NCI-H446 (cell line): ENCODE results near the gene NSF.
"Not testable (repeated sequence)": the region's sequence is repeated elsewhere in the genome, so short reads cannot be mapped to it uniquely, and the experiment has no call there.

ENCODE experiments used
- DNase-seq, 2 experiments: peaks; one replicate each; lab custom pipeline; 2025; lab: John Stamatoyannopoulos, UW

NSF gene

DNA sequence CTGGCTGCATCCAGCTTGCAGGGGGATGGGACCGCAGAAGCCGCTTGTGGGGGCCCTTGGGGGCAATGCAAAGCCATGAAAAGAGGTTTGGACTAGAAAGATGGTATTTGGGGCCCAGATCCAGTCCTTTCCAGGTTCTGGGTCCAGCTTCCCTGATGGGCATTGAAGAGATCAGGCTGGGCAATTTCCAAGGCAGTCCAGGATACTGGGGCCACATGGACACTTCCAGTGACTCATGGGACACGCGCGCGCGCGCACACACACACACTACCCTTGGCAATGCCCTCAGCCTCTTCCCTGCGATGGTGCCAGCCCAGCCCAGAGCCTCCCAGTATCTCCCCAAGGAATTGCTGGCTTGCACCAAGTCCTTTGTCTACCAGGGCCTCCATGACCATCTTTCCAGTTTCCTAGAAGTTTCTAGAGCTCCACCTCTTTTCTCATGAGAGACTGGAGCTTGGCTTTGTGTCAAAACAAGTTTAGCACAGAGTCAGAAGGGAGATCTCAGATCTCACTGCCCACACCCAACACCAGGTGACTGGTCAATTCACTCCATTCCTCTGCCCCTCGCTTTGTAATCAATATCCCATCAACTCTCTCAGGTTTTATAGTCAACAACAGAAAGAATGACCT, 183.8 kb downstream of the NSF start:
- DNase-seq = peak in 1 of 2 experiments; percentile 9

GRCh38 chr17:46776298-46777005, 186.0 kb downstream of the NSF start:
- no peak for DNase-seq

DNA sequence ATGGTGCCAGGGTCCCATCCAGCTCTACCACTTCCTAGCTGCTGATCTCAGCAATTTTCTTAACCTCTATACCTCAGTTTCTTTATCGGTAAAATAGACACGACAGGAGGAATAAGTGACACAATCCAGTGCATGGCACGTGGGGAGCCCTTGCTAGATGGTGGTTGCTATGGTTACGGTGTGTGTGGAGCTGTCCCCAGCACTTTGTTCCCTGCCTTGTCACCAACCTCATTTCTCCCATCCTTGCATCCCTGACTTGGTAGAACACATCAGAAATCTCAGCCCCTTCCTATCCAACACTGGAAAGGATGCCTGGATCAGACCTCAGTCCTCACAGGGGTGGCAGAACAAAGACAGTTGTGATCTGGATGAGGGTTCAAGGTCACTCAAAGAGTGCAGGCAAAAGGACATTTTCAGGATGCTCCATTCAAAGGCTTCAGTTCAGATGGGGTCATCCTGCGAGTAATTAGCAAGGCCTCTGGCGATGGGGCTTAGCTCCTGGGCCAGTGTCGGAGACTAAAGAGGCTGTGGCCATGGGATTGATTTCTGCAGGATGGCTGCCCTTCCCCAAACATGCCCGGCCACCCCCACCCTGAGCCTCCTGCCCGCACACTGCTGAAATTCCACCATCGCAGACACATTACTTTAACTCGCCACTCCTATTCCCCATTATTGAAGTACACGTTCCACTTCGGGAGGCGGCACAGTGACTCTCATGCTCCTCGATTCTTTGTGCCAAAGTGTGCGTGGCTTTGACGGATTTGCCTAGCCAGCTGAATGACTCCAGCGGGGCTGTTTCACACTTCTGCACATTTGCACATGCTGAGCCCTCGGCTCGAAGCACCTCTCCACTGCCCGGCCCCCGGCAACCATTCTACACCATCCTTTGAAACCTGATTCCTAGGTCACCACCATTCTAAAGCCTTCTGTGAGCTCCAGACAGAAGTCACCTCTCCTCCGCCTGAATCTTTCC, 187.8 kb downstream of the NSF start:
- DNase-seq = no peak

- DNase-seq = no peak
Measured at GRCh38 chr17:46780003-46780373, 189.5 kb downstream of the NSF start.

GRCh38 chr17:46782250-46782953, 191.9 kb downstream of the NSF start:
- no peak for DNase-seq

GRCh38 chr17:46783031-46783593, 192.6 kb downstream of the NSF start:
- DNase-seq = no peak

GRCh38 chr17:46785696-46786095, 195.2 kb downstream of the NSF start:
- no peak for DNase-seq

GRCh38 chr17:46787478-46787877, 197.0 kb downstream of the NSF start:
- no peak for DNase-seq

DNA sequence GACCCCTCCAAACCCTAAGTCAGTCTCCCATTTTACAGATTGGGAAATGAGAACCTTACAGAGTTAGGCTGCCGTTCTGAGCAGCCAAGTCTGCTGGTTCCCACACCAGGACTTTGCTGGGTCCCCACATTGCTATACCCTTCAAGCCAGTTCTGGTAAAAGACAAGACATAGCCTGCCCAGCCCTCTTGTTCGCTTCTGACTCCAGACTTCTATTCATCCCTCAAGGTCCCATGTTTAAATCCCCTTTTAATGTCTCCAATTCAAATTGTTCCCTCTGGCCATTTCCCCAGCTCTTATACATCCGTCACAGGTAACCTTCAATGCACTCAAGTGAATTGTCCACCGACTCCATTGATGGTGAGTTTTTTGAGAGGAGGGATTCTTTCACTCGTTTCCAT, 197.8 kb downstream of the NSF start:
- DNase-seq = no peak

GRCh38 chr17:46788796-46789195, 198.3 kb downstream of the NSF start:
- DNase-seq = no peak

DNA sequence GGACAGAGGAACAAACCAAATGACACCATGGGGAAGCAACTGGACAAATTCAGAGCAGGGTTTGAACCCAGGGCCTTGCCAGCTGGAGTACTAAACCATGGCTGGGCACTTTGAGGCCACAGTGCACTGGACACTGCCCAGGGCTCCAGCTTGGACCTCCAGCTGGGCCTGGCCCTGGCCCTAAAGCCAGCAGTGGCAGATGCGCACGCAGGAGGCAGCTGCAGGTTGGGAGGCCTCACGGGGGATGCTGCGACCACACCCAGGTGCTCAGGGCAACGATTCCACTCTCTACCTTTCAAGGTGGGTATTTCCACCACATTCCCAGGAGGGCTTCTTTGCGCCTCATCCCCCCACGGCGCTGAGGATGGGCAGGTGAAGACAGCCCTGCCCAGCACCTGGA, 199.1 kb downstream of the NSF start:
- no peak for DNase-seq

DNA sequence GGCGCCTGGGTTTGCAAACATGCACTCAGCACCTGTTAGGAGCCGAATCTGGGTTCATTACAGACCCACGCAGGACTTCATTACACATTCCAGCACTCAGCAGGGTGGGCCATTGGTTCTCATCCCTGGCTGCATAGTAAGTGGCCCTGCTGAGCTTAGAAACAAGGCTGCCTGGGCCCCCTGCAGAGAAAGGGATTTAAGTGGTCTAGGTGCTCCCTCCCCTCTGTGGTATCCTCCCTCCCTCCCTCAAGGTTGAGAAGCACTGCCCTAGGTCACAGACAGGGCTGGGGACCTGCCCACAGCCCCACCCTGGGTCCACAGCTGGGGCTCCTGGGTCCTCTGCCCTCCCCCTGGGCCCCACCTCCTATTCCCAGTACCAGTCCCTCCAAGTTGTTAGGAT, 199.7 kb downstream of the NSF start:
- no peak for DNase-seq

- no peak for DNase-seq
Measured at GRCh38 chr17:46791531-46791930, 201.1 kb downstream of the NSF start.

DNA sequence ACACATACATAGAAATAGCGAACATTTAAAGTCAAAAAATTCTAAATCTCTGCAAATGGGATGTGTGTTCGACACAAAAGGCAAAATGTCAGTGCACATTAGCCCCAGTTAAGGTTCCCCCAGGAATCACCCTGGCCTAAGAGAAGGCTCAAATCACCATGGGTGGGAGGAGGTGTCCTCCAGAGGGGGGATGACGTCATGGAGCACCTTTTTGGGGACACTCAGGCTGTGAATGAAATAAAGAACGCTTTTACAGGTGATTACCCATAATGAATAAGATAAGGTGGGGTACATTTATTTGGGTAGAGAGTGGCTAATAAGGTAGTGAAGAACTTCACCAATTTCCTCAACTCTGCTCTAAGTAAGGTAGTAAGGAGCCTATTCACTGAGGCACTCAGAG, 201.6 kb downstream of the NSF start:
- DNase-seq = no peak

GRCh38 chr17:46793023-46793422, 202.6 kb downstream of the NSF start:
- not testable (repeated sequence) for DNase-seq

- DNase-seq = no peak
Measured at GRCh38 chr17:46793541-46793940, 203.1 kb downstream of the NSF start.

DNA sequence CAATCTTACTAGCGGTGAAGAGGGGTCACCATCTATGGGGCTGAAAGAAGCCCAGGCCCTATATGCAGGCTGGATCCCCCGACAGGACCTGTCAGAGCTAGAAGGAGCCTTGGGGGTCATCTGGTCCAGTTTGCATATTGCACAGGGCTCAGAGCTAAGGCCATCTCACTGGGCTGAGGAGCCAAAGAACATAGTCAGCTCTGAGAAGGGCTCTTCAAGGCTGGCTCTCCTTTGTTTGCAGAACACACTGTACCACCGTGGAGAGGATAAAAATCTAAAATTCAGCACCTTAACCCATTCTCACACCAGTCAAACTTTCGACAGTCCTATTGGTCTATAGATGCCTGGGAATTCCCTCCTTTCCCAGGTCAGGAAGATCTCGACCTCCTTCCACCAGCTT, 203.8 kb downstream of the NSF start:
- DNase-seq = no peak

DNA sequence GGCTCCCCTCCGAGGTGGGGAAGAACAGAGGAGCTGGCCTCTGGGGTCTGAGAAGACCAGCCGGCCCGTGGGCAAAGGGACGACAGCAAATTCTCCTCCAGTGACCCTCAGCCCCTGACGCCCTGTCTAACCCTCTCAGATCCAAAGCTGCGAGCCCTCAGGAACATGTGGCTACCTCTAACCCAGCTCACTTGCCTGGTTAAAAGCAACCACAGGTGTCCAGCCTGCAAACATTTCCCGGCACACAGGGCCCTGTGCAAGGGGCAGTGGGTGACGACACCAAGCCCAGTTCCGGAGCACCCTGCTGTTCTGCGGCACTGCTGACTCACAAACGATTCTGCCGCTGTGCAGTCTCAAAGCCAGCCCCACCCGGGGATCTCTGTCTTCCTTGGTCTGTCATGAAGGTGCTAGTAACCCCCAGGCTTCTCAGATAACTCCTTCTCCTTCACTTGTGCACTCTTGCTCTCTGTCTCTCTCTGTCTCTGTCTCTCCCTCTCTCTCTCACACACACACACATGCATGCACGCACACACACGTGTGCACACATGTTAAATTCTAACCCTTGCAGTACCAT, 205.0 kb downstream of the NSF start:
- no peak for DNase-seq

DNA sequence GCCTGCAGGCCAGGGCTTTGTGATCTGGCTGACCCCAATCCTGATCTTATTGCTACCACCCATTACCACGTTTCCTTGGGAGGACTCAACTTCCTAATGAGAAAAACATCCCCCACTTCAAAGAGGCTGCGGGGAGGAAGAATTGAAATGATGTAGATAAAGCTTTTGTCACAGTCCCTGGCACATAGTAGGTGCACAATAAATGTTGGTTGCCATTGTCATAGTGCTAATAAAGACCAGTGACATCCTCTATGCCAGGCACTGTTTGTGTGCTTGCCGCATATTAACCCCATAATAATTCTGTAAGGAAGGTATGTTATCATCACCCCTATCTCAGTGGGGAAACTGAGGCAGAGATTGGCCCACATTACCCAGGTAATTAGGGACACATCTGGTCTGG, 205.6 kb downstream of the NSF start:
- no peak for DNase-seq

- no peak for DNase-seq
Measured at GRCh38 chr17:46796524-46796923, 206.1 kb downstream of the NSF start.

DNA sequence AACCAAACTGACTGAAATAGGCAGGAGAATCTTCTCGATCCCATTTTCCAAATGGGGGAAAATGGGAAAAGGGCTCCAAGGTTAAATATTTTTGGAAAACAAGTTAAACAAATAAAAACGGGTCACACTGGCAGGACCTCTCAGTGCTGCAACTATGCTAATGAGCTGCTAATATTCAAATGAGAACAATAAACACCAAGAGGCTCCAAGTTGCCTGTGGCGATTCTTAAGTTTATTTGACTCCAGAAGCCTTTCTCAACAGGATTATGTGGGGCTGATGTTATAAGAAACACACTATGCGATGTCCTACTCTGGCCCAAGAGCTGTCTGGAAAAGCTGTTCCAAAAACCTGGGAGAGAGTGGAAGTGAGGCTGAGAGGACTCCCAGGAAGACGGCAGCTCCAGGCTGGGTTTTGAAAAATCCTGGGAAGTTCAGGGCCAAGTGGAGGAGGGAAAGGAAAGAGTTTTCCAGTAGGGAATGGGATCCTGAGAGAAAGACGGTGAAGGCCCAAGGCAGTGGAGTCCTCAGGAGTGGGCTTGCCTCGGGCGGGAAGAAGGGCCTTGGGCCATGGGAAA, 206.6 kb downstream of the NSF start:
- DNase-seq = no peak
